ENCODE results near the gene TMEM63C.
"Not testable (repeated sequence)": the region's sequence is repeated elsewhere in the genome, so short reads cannot be mapped to it uniquely, and the experiment has no call there.

TMEM63C gene

DNA sequence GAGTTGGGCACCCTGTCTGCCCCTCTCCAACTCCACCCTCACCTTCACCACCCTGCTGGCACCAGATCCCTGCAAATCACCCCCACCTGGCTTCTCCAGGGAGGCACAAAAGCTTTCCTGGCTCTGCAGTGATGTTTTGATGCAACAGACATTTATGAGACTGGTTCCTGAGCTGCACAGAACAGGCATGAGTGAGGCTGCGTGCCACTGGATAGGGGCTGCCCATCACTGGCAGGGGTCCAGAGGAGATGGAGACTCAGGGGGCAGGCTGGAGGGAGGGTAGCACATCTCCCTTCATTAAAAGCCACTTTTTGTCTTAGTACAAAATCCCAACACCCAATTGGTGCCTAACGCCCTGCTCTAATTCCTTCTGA lies 22.7 kb upstream of the TMEM63C start:
- Histone ChIP-seq H3K9ac (ENCODE audit: low read depth, low read length) (no peak overlapping the region), H3K9me3 (replicated peaks; ENCODE audit: low read length) (no peaks in the 10 kb centered on the region), H3K36me3 (ENCODE audit: insufficient read depth, low read length) (no peaks in the 10 kb centered on the region), H3K4me1 (ENCODE audit: control insufficient read depth, insufficient read depth, low read length) (peaks cover 9% of the 10 kb centered on the region), H3K4me3 (ENCODE audit: low read length) (no peak overlapping the region), H3K27me3 (ENCODE audit: control insufficient read depth, insufficient read depth, low read length) (peaks cover 38% of the 10 kb centered on the region), H3K4me2 (ENCODE audit: low read length) (peak overlapping the region; percentile 63)

DNA sequence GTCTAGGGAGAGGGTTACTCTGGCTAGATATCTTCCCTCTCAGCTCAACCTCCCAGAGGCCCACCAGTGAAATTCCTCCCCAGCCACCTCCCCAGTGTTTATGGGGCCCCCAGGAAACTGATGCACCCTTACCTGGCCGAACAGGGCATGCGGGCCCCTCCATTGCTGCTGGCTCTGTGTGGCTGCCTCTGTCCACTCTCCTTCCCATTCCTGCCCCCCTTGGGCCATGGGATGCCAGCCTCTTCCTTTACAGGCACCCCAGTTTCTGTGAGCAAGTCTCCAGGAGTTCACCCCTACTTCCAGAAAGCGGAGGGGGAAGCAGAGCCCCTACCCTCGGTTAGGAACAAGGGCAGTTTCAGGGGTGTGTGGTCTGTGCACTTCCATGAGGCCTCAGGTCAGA lies 20.6 kb upstream of the TMEM63C start:
- Histone ChIP-seq H3K9ac (ENCODE audit: low read depth, low read length) (no peak overlapping the region), H3K4me1 (ENCODE audit: control insufficient read depth, insufficient read depth, low read length) (peaks cover 9% of the 10 kb centered on the region), H3K9me3 (replicated peaks; ENCODE audit: low read length) (no peaks in the 10 kb centered on the region), H3K27me3 (ENCODE audit: control insufficient read depth, insufficient read depth, low read length) (peaks cover 18% of the 10 kb centered on the region), H3K36me3 (ENCODE audit: insufficient read depth, low read length) (no peaks in the 10 kb centered on the region), H3K4me3 (ENCODE audit: low read length) (no peak overlapping the region), H3K4me2 (ENCODE audit: low read length) (no peak overlapping the region)

DNA sequence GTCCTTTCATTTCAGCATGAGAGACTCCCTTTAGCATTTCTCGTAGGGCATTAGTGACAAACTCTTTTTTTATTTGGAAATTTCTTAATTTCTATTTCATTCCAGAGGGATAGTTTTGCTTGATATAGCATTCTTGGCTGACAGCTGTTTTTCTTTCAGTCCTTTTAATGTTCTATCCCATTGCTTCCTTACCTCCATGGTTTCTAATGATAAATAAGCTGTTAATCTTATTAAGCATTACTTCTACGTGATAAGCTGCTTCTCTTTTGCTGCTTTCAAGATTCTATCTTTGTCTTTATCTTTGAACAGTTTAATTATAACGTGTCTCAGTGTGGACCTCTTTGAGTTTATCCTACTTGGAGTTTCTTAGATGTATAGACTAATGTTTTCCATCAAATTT lies 11.6 kb upstream of the TMEM63C start:
- Histone ChIP-seq H3K4me3 (ENCODE audit: low read length) (no peak overlapping the region), H3K4me2 (ENCODE audit: low read length) (no peak overlapping the region)

DNA sequence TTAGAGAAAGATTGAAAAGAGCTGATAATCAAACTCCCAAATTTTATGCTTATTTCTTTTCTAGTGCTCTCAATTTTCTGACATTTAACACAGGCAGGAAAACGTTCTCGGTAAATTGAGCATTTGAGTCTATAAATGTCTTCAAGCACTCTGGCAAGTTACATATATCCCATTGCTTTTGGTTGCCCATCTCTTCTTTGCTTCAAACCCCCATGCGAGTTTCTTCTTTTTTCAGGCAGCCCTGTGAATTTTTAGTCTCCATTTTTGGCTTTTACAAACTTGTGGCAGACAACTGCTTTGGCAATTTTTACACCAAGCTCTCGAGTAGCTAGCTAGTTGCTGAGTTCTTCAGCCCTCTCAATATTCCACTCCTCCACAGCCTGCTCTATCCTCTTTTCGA lies 8.7 kb upstream of the TMEM63C start:
- Histone ChIP-seq H3K36me3 (ENCODE audit: insufficient read depth, low read length) (no peaks in the 10 kb centered on the region), H3K4me2 (ENCODE audit: low read length) (no peak overlapping the region), H3K9me3 (replicated peaks; ENCODE audit: low read length) (no peaks in the 10 kb centered on the region), H3K9ac (ENCODE audit: low read depth, low read length) (no peak overlapping the region), H3K4me1 (ENCODE audit: control insufficient read depth, insufficient read depth, low read length) (peaks cover 3% of the 10 kb centered on the region), H3K4me3 (ENCODE audit: low read length) (no peak overlapping the region), H3K27me3 (ENCODE audit: control insufficient read depth, insufficient read depth, low read length) (peaks cover 20% of the 10 kb centered on the region)

More for the DNA sequence above, 11.6 kb upstream of the TMEM63C start:
- Histone ChIP-seq H3K9me3 (replicated peaks; ENCODE audit: low read length) (no peaks in the 10 kb centered on the region), H3K27me3 (ENCODE audit: control insufficient read depth, insufficient read depth, low read length) (peaks cover 10% of the 10 kb centered on the region), H3K4me1 (ENCODE audit: control insufficient read depth, insufficient read depth, low read length) (peaks cover 3% of the 10 kb centered on the region), H3K9ac (ENCODE audit: low read depth, low read length) (no peak overlapping the region), H3K36me3 (ENCODE audit: insufficient read depth, low read length) (no peaks in the 10 kb centered on the region)

DNA sequence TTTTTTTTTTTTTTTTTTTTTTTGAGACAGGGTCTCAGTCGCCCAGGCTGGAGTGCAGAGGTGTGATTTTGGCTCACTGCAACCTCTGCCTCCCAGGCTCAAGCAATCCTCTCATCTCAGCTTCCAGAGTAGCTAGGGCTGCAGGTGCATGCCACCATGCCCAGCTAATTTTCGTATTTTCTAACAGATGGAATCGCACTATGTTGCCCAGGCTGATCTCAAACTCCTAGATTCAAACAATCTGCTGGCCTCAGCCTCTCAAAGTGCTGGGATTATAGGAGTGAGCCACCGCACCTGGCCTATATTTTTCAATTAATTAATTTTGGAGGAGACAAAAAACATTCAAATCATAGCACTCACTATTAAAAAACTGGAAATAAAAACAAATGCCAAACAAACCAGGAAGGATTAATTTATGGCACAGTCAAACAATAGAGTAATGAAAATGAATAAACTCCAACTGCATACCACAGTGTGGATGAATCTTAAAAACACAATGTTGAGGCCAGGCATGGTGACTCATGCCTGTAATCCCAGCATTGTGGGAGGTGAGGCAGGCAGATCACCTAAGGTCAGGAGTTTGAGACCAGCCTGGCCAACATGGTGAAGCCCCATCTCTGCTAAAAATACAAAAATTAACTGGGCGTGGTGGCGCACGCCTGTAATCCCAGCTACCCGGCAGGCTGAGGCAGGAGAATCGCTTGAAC lies 7.5 kb upstream of the TMEM63C start:
- H3K4me3 ChIP-seq (ENCODE audit: low read length); H3K36me3 ChIP-seq (ENCODE audit: insufficient read depth, low read length); H3K9ac ChIP-seq (ENCODE audit: low read depth, low read length); H3K9me3 ChIP-seq (replicated peaks; ENCODE audit: low read length); H3K4me1 ChIP-seq (ENCODE audit: control insufficient read depth, insufficient read depth, low read length); H3K4me2 ChIP-seq (ENCODE audit: low read length): not testable (repeated sequence)
- peaks cover 20% of the 10 kb centered on the region for H3K27me3 ChIP-seq (ENCODE audit: control insufficient read depth, insufficient read depth, low read length)

DNA sequence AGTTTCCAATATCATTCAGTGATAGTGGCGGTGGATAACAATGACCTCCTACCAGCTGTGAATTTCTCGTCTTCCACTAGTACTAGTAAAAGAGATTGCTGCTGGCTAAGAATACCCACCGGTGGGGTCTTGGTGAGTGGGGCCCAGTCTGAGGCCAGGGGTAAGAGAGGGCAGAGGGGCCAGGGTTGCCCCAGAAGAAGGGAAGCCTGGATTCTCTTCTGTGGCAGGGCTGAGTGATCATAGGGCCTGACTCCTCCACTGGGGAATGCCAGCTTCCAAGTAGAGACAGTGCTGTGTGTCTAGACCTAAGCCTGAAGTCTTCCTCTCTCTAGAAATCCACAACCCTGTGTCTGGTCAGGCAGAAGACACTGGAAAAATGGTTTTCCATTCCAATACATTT lies 5.8 kb upstream of the TMEM63C start:
- no peak overlapping the region for H3K9ac ChIP-seq (ENCODE audit: low read depth, low read length)
- H3K4me2 ChIP-seq (ENCODE audit: low read length) = no peak overlapping the region
- H3K4me1 ChIP-seq (ENCODE audit: control insufficient read depth, insufficient read depth, low read length) = peaks cover 3% of the 10 kb centered on the region
- H3K4me3 ChIP-seq (ENCODE audit: low read length) = no peak overlapping the region
- H3K36me3 ChIP-seq (ENCODE audit: insufficient read depth, low read length) = no peaks in the 10 kb centered on the region
- no peaks in the 10 kb centered on the region for H3K9me3 ChIP-seq (replicated peaks; ENCODE audit: low read length)
- H3K27me3 ChIP-seq (ENCODE audit: control insufficient read depth, insufficient read depth, low read length) = peaks cover 21% of the 10 kb centered on the region

DNA sequence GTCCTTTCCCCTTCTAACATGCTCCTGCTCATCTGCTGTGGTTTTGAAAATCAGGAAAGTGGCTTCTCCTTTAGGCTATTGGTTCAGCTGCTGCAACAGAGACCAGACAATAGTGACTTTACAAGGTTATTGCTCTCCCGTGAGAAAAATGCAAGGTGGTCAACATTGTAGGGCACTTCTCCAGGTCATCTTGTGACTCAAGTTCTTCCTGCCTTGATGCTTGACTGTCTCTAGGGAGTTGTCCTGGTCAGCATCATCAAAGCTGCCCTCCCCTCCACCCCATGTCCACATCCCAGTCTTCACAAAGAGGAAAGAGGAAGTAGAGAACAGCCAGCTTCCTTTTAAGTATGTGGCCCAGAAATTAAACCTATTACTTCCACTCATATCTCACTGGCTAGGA lies 3.9 kb upstream of the TMEM63C start:
- Histone ChIP-seq H3K4me3 (ENCODE audit: low read length) (no peak overlapping the region), H3K27me3 (ENCODE audit: control insufficient read depth, insufficient read depth, low read length) (peaks cover 32% of the 10 kb centered on the region), H3K9ac (ENCODE audit: low read depth, low read length) (no peak overlapping the region), H3K36me3 (ENCODE audit: insufficient read depth, low read length) (no peaks in the 10 kb centered on the region), H3K4me2 (ENCODE audit: low read length) (no peak overlapping the region), H3K4me1 (ENCODE audit: control insufficient read depth, insufficient read depth, low read length) (peaks cover 3% of the 10 kb centered on the region), H3K9me3 (replicated peaks; ENCODE audit: low read length) (no peaks in the 10 kb centered on the region)

DNA sequence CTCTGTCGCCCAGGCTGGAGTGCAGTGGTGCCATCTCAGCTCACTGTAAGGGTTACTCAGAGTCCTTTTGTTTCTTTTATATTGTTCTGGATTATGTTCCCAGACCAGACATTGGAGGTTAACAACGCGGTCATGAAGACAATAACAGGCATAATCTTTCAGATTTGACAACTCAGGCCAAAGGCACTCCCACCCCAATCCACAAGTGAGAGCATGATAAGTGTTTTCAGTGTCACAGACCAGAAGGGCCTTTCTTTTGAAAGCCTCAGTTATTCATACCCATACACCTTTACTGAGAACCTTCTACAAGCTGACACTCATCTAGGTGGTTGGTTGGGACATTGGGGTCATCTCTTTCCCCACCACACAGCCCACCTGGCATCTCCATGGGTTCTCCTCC lies 2.9 kb upstream of the TMEM63C start:
- Histone ChIP-seq H3K27me3 (ENCODE audit: control insufficient read depth, insufficient read depth, low read length) (peaks cover 34% of the 10 kb centered on the region), H3K9ac (ENCODE audit: low read depth, low read length) (no peak overlapping the region), H3K9me3 (replicated peaks; ENCODE audit: low read length) (no peaks in the 10 kb centered on the region), H3K36me3 (ENCODE audit: insufficient read depth, low read length) (no peaks in the 10 kb centered on the region), H3K4me3 (ENCODE audit: low read length) (no peak overlapping the region), H3K4me2 (ENCODE audit: low read length) (no peak overlapping the region), H3K4me1 (ENCODE audit: control insufficient read depth, insufficient read depth, low read length) (peaks cover 3% of the 10 kb centered on the region)

DNA sequence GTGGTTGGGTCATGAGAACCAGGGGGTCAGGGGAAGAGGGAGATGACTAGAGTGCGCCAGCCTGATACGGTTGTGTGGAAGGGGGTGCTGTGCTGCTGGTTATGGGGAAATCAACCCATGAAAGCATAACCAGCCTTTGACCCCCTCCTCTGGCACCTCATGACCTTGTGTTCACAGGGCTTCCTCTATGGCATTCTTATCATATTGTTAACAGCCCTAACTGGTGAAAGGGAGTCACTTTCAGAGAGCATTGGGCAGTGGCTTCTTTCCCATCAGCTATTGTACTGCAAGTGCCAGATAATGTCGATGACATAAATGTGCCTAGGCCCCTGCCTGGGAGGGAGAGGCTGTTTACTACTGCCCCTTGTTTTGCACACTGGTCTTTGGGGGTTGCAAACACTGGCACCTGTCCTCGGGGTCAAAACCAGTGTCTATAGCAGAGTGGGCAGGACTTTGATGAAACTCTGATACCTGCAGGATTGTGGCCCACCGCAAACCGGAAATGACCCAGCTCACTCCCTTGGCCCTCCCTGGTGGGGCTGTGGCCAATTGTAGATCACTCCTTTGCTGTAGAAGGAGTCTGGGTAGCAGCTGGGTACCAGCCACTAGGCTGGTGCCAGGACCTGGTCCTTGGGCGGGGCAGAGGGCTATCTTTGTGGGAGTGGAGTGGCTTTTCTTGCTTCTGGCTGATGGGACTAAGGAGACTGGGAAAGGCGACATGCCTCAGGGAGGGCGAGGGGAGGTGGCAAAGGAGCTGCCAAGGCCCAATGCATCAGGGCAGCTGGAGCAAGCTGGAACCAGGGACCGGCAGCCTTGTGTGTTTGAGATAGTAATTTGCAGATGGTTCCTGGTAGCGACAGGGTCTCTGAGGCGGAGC lies 634 bp upstream of the TMEM63C start:
- H3K4me3 ChIP-seq (ENCODE audit: low read length) = no peak overlapping the region
- H3K4me1 ChIP-seq (ENCODE audit: control insufficient read depth, insufficient read depth, low read length) = no peaks in the 10 kb centered on the region
- H3K27me3 ChIP-seq (ENCODE audit: control insufficient read depth, insufficient read depth, low read length) = peaks cover 33% of the 10 kb centered on the region
- H3K4me2 ChIP-seq (ENCODE audit: low read length) = peak overlapping the region; percentile 38
- H3K36me3 ChIP-seq (ENCODE audit: insufficient read depth, low read length) = no peaks in the 10 kb centered on the region
- H3K9me3 ChIP-seq (replicated peaks; ENCODE audit: low read length) = no peaks in the 10 kb centered on the region
- no peak overlapping the region for H3K9ac ChIP-seq (ENCODE audit: low read depth, low read length)

DNA sequence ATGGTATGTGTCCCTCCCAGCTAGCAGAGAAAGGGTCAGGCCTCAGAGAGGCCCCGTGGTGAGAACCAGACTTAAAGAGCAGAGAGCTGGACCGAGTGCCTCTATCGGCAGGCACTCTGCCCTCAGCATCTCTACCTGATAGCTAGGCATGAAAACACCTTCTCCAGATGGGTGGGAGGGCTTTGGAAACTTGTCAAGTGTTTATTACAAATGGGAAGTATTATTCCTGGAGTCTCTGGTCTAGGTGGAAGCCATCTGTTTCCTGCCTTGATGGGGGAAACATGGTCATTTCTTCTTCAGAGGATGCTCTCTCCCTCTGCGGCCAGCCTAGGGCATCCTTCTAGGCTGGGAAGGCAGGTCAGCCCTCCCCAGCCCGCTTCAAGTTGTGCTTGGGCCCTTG lies 2.3 kb downstream of the TMEM63C start:
- no peak overlapping the region for H3K4me3 ChIP-seq (ENCODE audit: low read length)
- peaks cover 35% of the 10 kb centered on the region for H3K27me3 ChIP-seq (ENCODE audit: control insufficient read depth, insufficient read depth, low read length)
- H3K36me3 ChIP-seq (ENCODE audit: insufficient read depth, low read length) = no peaks in the 10 kb centered on the region
- no peak overlapping the region for H3K4me2 ChIP-seq (ENCODE audit: low read length)
- H3K9ac ChIP-seq (ENCODE audit: low read depth, low read length) = no peak overlapping the region
- peaks cover 4% of the 10 kb centered on the region for H3K4me1 ChIP-seq (ENCODE audit: control insufficient read depth, insufficient read depth, low read length)
- H3K9me3 ChIP-seq (replicated peaks; ENCODE audit: low read length) = no peaks in the 10 kb centered on the region

DNA sequence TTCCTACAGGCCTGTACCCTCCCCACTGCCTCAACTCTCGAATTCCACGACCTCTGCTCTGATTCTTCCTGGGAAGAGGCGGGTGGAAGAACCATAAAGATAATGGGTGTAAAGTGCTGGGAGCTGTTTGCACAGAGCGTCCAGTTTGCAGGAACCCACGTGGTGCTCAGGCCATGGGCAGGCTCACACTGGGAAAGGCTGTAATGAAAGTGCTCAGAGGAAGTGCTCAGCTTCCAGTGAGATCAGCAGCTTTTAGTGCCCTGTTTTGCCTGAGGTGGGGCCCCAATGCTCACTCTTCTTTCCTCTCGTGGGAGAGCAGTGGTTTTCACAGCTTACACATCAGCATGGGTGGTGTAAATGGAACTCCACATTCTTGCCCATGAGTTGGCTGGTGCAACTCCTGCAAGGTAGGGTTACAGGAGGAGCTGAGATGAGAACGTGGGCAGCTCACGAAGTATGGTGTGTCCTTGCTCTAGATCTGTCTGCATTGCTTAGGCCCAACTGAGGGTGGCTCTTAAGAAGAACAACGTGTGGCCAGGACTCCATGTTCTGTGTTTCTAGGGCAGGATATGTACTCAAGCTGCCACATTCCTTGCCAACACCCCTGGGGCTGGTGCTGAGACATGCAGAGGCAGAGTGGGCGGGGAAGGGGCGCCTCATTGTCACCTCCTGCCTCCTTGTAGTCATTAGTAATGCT lies 2.9 kb downstream of the TMEM63C start:
- Histone ChIP-seq H3K4me2 (ENCODE audit: low read length) (no peak overlapping the region), H3K9ac (ENCODE audit: low read depth, low read length) (no peak overlapping the region), H3K36me3 (ENCODE audit: insufficient read depth, low read length) (no peaks in the 10 kb centered on the region), H3K27me3 (ENCODE audit: control insufficient read depth, insufficient read depth, low read length) (peaks cover 39% of the 10 kb centered on the region), H3K4me1 (ENCODE audit: control insufficient read depth, insufficient read depth, low read length) (peaks cover 4% of the 10 kb centered on the region), H3K9me3 (replicated peaks; ENCODE audit: low read length) (no peaks in the 10 kb centered on the region), H3K4me3 (ENCODE audit: low read length) (no peak overlapping the region)

All from skeletal muscle satellite cell (primary cell).